Naive thymus-derived CD4-positive, alpha-beta T cell (primary cell): ENCODE results near the gene ZNF638. TPM values are rescaled to one million over a fixed set of nuclear protein-coding genes. Genes with fewer than 3 reads are reported as not detected.

ENCODE experiments used
- ATAC-seq: fragments of 150-1000 bp; cut with Tn5 transposase; 2 replicates; pipeline ENCODE4 v1.10.0; 2021; ENCODE audit warnings: mild to moderate bottlenecking, moderate library complexity
- CTCF ChIA-PET: fragments of 350-600 bp; sonication (Branson Sonifier 250); formaldehyde crosslinking; loops from one replicate; lab custom pipeline; 2021; ENCODE audit warnings: antibody characterized with exemption; lab: Charles Lee
- POLR2A ChIA-PET: fragments of 350-600 bp; sonication (Branson Sonifier 250); formaldehyde crosslinking; loops from one replicate; lab custom pipeline; 2021; ENCODE audit warnings: antibody characterized with exemption, inconsistent platforms; lab: Charles Lee
- DNase-seq, 9 donors: peaks; one replicate each; pipeline versions ENCODE4 v3.0.0 to v3.0.0-alpha.2; 2020 to 2022; ENCODE audit warnings: mixed read lengths in 1 of 9
- H3K27ac ChIP-seq: one replicate; pipeline ENCODE4 v1.7.0; 2013; ENCODE audit warnings: mild to moderate bottlenecking, low read depth, low read length, moderate library complexity
- H3K27me3 ChIP-seq, 2 donors: one replicate each; pipeline ENCODE4 v1.7.0; 2013; ENCODE audit warnings: low read length in 2 of 2, mild to moderate bottlenecking in 2 of 2, moderate library complexity in 2 of 2; ENCODE audit not compliant: control insufficient read depth in 2 of 2, insufficient read depth in 2 of 2
- H3K36me3 ChIP-seq, 3 experiments: 1 replicate in 2 of 3; 2 replicates in 1 of 3; pipeline ENCODE4 v1.7.0; 2013; ENCODE audit warnings: low read length in 3 of 3, mild to moderate bottlenecking in 3 of 3, moderate library complexity in 1 of 3; ENCODE audit not compliant: insufficient read depth in 3 of 3, control insufficient read depth in 2 of 3
- H3K4me1 ChIP-seq, 2 donors: one replicate each; pipeline ENCODE4 v1.7.0; 2013; ENCODE audit warnings: low read length in 2 of 2, mild to moderate bottlenecking in 2 of 2, moderate library complexity in 1 of 2; ENCODE audit not compliant: control insufficient read depth in 2 of 2, insufficient read depth in 2 of 2
- H3K4me3 ChIP-seq: 2 replicates; pipeline ENCODE4 v1.7.0; 2013; ENCODE audit warnings: mild to moderate bottlenecking, low read length
- H3K9me3 ChIP-seq, 3 experiments: 1 replicate in 2 of 3; 2 replicates in 1 of 3; pipeline ENCODE4 v1.7.0; 2013; ENCODE audit warnings: low read length in 3 of 3; ENCODE audit not compliant: control insufficient read depth in 2 of 3
- H3K27ac Mint-ChIP-seq, 9 donors: one replicate each; pipeline ENCODE4 v1.8.0; 2020 to 2022; ENCODE audit warnings: mixed read lengths in 9 of 9, mild to moderate bottlenecking in 8 of 9, moderate library complexity in 5 of 9, inconsistent platforms in 2 of 9
- H3K27me3 Mint-ChIP-seq, 5 donors: one replicate each; pipeline ENCODE4 v1.8.0; 2021 to 2022; ENCODE audit warnings: mixed read lengths in 5 of 5, mild to moderate bottlenecking in 1 of 5
- H3K36me3 Mint-ChIP-seq, 5 donors: one replicate each; pipeline ENCODE4 v1.8.0; 2020 to 2022; ENCODE audit warnings: mixed read lengths in 5 of 5, mild to moderate bottlenecking in 3 of 5, inconsistent platforms in 1 of 5
- H3K4me1 Mint-ChIP-seq, 7 donors: one replicate each; pipeline ENCODE4 v1.8.0; 2020 to 2022; ENCODE audit warnings: mixed read lengths in 7 of 7, mild to moderate bottlenecking in 3 of 7, inconsistent platforms in 1 of 7
- H3K4me3 Mint-ChIP-seq, 10 donors: one replicate each; pipeline ENCODE4 v1.8.0; 2020 to 2022; ENCODE audit warnings: mild to moderate bottlenecking in 10 of 10, mixed read lengths in 10 of 10, moderate library complexity in 6 of 10, inconsistent platforms in 2 of 10
- H3K9me3 Mint-ChIP-seq, 11 donors: one replicate each; pipeline ENCODE4 v1.8.0; 2020 to 2022; ENCODE audit warnings: mixed read lengths in 11 of 11, mild to moderate bottlenecking in 4 of 11, inconsistent platforms in 1 of 11, moderate library complexity in 1 of 11
- intact Hi-C, 2 donors: fragments of 100-400 bp; cut with micrococcal nuclease; formaldehyde crosslinking; loops; one replicate each; pipeline ENCODE4 v1.15.1; 2023
- polyA plus RNA-seq, 2 donors: library from polyadenylated mRNA; unstranded; fragments of 300-500 nt; fragmentation: Illumina TruSeq; gene quantifications; one replicate each; pipeline ENCODE4 v1.2.3, GENCODE V29; 2021
- total RNA-seq, 6 experiments: library from RNA in 5 of 6; stranded (reverse) in 5 of 6; gene quantifications; 1 replicate in 5 of 6; 2 replicates in 1 of 6; pipeline ENCODE4 v1.2.3 and lab custom pipeline; 2021 to 2026

The ZNF638 gene
- total and polyA plus RNA-seq, 7 experiments from 2014 or later, result 57.6 to 204 (median 114) TPM

- peaks cover 25 to 48% (median 41%) of the 10 kb centered on the region in 5 donors for H3K27me3 Mint-ChIP-seq
- no peak overlapping the region for H3K27ac ChIP-seq
- peaks cover 0 to 4% (median 0%) of the 10 kb centered on the region in 5 donors for H3K36me3 Mint-ChIP-seq
- peak overlapping the region in 1 of 9 donors; percentile 32 for H3K27ac Mint-ChIP-seq
- no peak for ATAC-seq
- ChIA-PET POLR2A (no interaction called here), CTCF (no interaction called here)
- no peak overlapping the region for H3K4me3 Mint-ChIP-seq
- H3K27me3 ChIP-seq, result no peaks in the 10 kb centered on the region
- peaks cover 9 to 40% (median 24%) of the 10 kb centered on the region in 7 donors for H3K4me1 Mint-ChIP-seq
- intact Hi-C loops, result no loop called here
- no peak overlapping the region for H3K4me3 ChIP-seq
- H3K4me1 ChIP-seq, result peaks cover 7 to 11% of the 10 kb centered on the region in 2 donors
- no peaks in the 10 kb centered on the region for H3K36me3 ChIP-seq
- DNase-seq, result no peak
- no peaks in the 10 kb centered on the region for H3K9me3 Mint-ChIP-seq
- H3K9me3 ChIP-seq, result no peaks in the 10 kb centered on the region
Observed at GRCh38 chr2:71451705-71452104, 120.1 kb downstream of the ZNF638 start.

GRCh38 chr2:71452565-71452964 lies 121.0 kb downstream of the ZNF638 start:
- CTCF ChIA-PET, result no interaction called here
- peaks cover 27 to 50% (median 43%) of the 10 kb centered on the region in 5 donors for H3K27me3 Mint-ChIP-seq
- ATAC-seq, result peak; percentile 55
- intact Hi-C loops, result no loop called here
- Histone ChIP-seq H3K27me3 (no peaks in the 10 kb centered on the region), H3K4me1 (peaks cover 7 to 11% of the 10 kb centered on the region in 2 donors), H3K27ac (no peak overlapping the region), H3K4me3 (no peak overlapping the region), H3K36me3 (no peaks in the 10 kb centered on the region), H3K9me3 (no peaks in the 10 kb centered on the region)
- H3K27ac Mint-ChIP-seq, result no peak overlapping the region
- peak overlapping the region in 6 of 10 donors; percentile 61 to 80 (median 77) for H3K4me3 Mint-ChIP-seq
- POLR2A ChIA-PET, result no interaction called here
- DNase-seq, result no peak
- peaks cover 0 to 4% (median 0%) of the 10 kb centered on the region in 5 donors for H3K36me3 Mint-ChIP-seq
- no peaks in the 10 kb centered on the region for H3K9me3 Mint-ChIP-seq
- H3K4me1 Mint-ChIP-seq, result peaks cover 9 to 40% (median 24%) of the 10 kb centered on the region in 7 donors

GRCh38 chr2:71453404-71454220 lies 122.0 kb downstream of the ZNF638 start, which contains the start of gene DYSF:
DYSF (plus strand) TSS chr2:71453561.
- ChIA-PET POLR2A (no interaction called here), CTCF (no interaction called here)
- Mint-ChIP-seq H3K27me3 (peaks cover 27 to 53% (median 43%) of the 10 kb centered on the region in 5 donors), H3K27ac (no peak within 1 kb of the TSS), H3K4me3 (peak within 1 kb of the TSS; percentile 39 to 80 (median 76)), H3K4me1 (peaks cover 9 to 40% (median 24%) of the 10 kb centered on the region in 7 donors), H3K36me3 (peaks cover 0 to 4% (median 0%) of the 10 kb centered on the region in 5 donors), H3K9me3 (no peaks in the 10 kb centered on the region)
- Histone ChIP-seq H3K9me3 (no peaks in the 10 kb centered on the region), H3K36me3 (no peaks in the 10 kb centered on the region), H3K27ac (no peak within 1 kb of the TSS), H3K4me1 (peaks cover 7 to 11% of the 10 kb centered on the region in 2 donors), H3K4me3 (peak within 1 kb of the TSS; percentile 20), H3K27me3 (no peaks in the 10 kb centered on the region)
- ATAC-seq, result peak; percentile 58
- intact Hi-C loops, result no loop called here
- DNase-seq, result peak in 1 of 9 donors; percentile 8

GRCh38 chr2:71454221-71455010 lies 122.8 kb downstream of the ZNF638 start:
- POLR2A ChIA-PET, result no interaction called here
- ATAC-seq (no peak), DNase-seq (no peak)
- H3K4me3 Mint-ChIP-seq, result peak overlapping the region in 8 of 10 donors; percentile 9 to 80 (median 65)
- Histone ChIP-seq H3K4me1 (peaks cover 6 to 7% of the 10 kb centered on the region in 2 donors), H3K27me3 (no peaks in the 10 kb centered on the region), H3K36me3 (no peaks in the 10 kb centered on the region), H3K4me3 (peak overlapping the region; percentile 20), H3K27ac (no peak overlapping the region), H3K9me3 (no peaks in the 10 kb centered on the region)
- CTCF ChIA-PET, result no interaction called here
- intact Hi-C loops, result no loop called here
- H3K27me3 Mint-ChIP-seq, result peaks cover 27 to 53% (median 43%) of the 10 kb centered on the region in 5 donors
- H3K4me1 Mint-ChIP-seq, result peaks cover 9 to 34% (median 23%) of the 10 kb centered on the region in 7 donors
- H3K27ac Mint-ChIP-seq, result no peak overlapping the region
- peaks cover 0 to 4% (median 0%) of the 10 kb centered on the region in 5 donors for H3K36me3 Mint-ChIP-seq
- H3K9me3 Mint-ChIP-seq, result no peaks in the 10 kb centered on the region

- H3K9me3 ChIP-seq, result no peaks in the 10 kb centered on the region
- POLR2A ChIA-PET, result no interaction called here
- H3K27ac Mint-ChIP-seq, result no peak overlapping the region
- no peaks in the 10 kb centered on the region for H3K27me3 ChIP-seq
- no peak overlapping the region for H3K27ac ChIP-seq
- ATAC-seq, result no peak
- DNase-seq, result no peak
- peak overlapping the region in 3 of 10 donors; percentile 59 to 80 (median 78) for H3K4me3 Mint-ChIP-seq
- peaks cover 0 to 7% of the 10 kb centered on the region in 2 donors for H3K4me1 ChIP-seq
- H3K27me3 Mint-ChIP-seq, result peaks cover 27 to 53% (median 44%) of the 10 kb centered on the region in 5 donors
- peaks cover 9 to 33% (median 23%) of the 10 kb centered on the region in 7 donors for H3K4me1 Mint-ChIP-seq
- intact Hi-C loops, result no loop called here
- no peaks in the 10 kb centered on the region for H3K9me3 Mint-ChIP-seq
- CTCF ChIA-PET, result no interaction called here
- H3K36me3 Mint-ChIP-seq, result peaks cover 0 to 4% (median 0%) of the 10 kb centered on the region in 5 donors
- no peaks in the 10 kb centered on the region for H3K36me3 ChIP-seq
- no peak overlapping the region for H3K4me3 ChIP-seq
Observed at GRCh38 chr2:71455011-71455740, 123.6 kb downstream of the ZNF638 start.
